ENCODE data around the gene MCL1.

The MCL1 gene

DNA sequence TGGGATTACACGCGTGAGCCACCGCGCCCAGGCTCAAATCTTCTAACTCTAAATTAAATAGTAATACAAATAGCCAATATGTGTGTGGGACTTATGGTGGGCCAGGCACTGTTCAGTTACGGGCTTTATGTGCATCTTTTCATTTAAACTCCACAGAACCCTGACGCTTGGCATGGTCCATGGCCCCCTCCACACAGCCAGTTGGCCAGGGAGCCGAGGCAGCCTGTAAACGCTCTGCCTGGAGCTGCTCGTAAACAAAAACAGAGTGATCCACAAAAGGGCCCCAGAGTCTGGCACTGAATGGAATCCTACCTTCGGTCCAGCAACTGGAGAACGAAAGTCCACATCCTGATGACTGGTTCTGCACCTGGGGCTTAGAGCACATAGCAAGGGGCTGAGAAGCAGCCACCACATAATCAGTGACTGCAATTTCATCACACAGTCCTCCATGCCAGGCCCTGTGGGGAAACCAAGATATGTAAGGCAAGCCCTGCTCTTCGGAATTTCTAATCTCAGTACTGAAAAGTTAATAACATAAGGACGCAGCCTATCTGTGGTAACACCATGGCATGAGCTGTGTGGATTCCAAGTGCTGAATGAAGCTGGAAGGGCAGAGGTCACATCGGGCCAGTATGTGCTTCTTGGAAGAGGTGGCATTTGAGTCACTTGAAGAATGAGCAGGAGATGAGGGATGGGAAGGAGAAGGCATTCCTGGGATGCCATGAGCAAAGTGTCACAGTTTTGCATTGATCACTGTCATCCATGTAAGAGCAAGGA is 43.7 kb downstream of the MCL1 start:
- DNase-seq: no peak

GRCh38 chr1:150534002-150534401 is 45.4 kb downstream of the MCL1 start:
- no peak for DNase-seq

DNA sequence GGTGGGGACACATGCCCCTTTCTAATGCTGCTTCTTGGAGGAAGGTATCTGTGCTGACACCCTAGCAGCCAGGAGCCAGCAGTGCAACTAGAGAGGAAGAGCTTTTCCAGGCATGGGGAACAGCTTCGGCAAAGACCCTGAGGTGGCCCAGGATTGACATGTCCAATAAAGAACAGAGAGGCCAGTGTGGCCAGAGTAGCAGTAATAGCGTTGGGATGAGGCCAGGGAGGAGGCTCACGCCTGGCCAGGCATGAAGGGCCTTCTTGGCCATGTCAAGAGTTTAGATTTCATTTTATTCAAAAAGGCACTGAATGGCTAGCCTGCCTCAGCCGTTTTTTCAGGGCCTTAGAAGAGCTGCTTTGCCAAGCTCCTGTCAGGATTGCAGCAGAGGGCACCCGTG is 46.5 kb downstream of the MCL1 start:
- no peak for DNase-seq

- no peak for DNase-seq
These were observed 48.8 kb downstream of the MCL1 start for GRCh38 chr1:150530491-150531159.

- DNase-seq: no peak
These were observed 50.4 kb downstream of the MCL1 start for GRCh38 chr1:150529017-150529416.

GRCh38 chr1:150528196-150528595 is 51.2 kb downstream of the MCL1 start:
- DNase-seq: no peak

- DNase-seq: no peak
These were observed 54.1 kb downstream of the MCL1 start for GRCh38 chr1:150525348-150525747.

All from femur (tissue), 1 donor.